Natural killer cell treated with Interleukin-12 subunit alpha and Interleukin-12 subunit beta and Interleukin-15 and Interleukin-18, amount 100 ng/mL, for 72 hours (primary cell): ENCODE results near the gene HOXD1. TPM values are rescaled to one million over a fixed set of nuclear protein-coding genes. Genes with fewer than 3 reads are reported as not detected.

Experiments used
- ATAC-seq, 2 donors: fragments of 150-1000 bp; cut with Tn5 transposase in 1 of 2; sonication (Bioruptor Pico), chemical (Tn5 transposase) in 1 of 2; 2 replicates each; pipeline ENCODE4 v1.10.0; 2021
- DNase-seq: peaks from one replicate; pipeline ENCODE4 v3.0.0; 2022; ENCODE audit warnings: low spot score
- H3K27ac Mint-ChIP-seq, 2 donors: 1 replicate in 1 of 2; 2 replicates in 1 of 2; pipeline ENCODE4 v1.8.0; 2022; ENCODE audit warnings: mixed read lengths in 2 of 2, mild to moderate bottlenecking in 1 of 2, moderate library complexity in 1 of 2
- H3K27me3 Mint-ChIP-seq, 2 donors: 1 replicate in 1 of 2; 2 replicates in 1 of 2; pipeline ENCODE4 v1.8.0; 2022; ENCODE audit warnings: mixed read lengths in 2 of 2
- H3K36me3 Mint-ChIP-seq: one replicate; pipeline ENCODE4 v1.8.0; 2022; ENCODE audit warnings: mixed read lengths
- H3K4me1 Mint-ChIP-seq, 2 donors: 1 replicate in 1 of 2; 2 replicates in 1 of 2; pipeline ENCODE4 v1.8.0; 2022; ENCODE audit warnings: low read depth in 2 of 2, mixed read lengths in 2 of 2, mild to moderate bottlenecking in 1 of 2
- H3K4me3 Mint-ChIP-seq: one replicate; pipeline ENCODE4 v1.8.0; 2022; ENCODE audit warnings: mixed read lengths
- H3K9me3 Mint-ChIP-seq: 2 replicates; pipeline ENCODE4 v1.8.0; 2022; ENCODE audit warnings: mixed read lengths
- total RNA-seq, 2 donors: library from RNA; stranded (reverse); gene quantifications; one replicate each; pipeline ENCODE4 v1.2.3, GENCODE V29; 2022

HOXD1 gene
- total RNA-seq, 2 donors from 2014 or later = not detected

GRCh38 chr2:176199902-176200301 is 11.4 kb downstream of the HOXD1 start:
- H3K4me1 Mint-ChIP-seq = no peaks in the 10 kb centered on the region
- H3K27me3 Mint-ChIP-seq = peaks cover 28 to 53% of the 10 kb centered on the region in 2 donors
- no peaks in the 10 kb centered on the region for H3K36me3 Mint-ChIP-seq
- no peaks in the 10 kb centered on the region for H3K9me3 Mint-ChIP-seq
- no peak for DNase-seq
- H3K4me3 Mint-ChIP-seq = no peak overlapping the region
- ATAC-seq = no peak
- H3K27ac Mint-ChIP-seq = no peak overlapping the region

GRCh38 chr2:176200971-176201370 is 12.5 kb downstream of the HOXD1 start:
- H3K9me3 Mint-ChIP-seq = no peaks in the 10 kb centered on the region
- H3K27ac Mint-ChIP-seq = no peak overlapping the region
- H3K4me1 Mint-ChIP-seq = no peaks in the 10 kb centered on the region
- no peak for ATAC-seq
- no peaks in the 10 kb centered on the region for H3K36me3 Mint-ChIP-seq
- H3K4me3 Mint-ChIP-seq = no peak overlapping the region
- H3K27me3 Mint-ChIP-seq = peaks cover 30 to 50% of the 10 kb centered on the region in 2 donors
- DNase-seq = no peak

GRCh38 chr2:176202491-176202890 is 14.0 kb downstream of the HOXD1 start:
- no peak overlapping the region for H3K27ac Mint-ChIP-seq
- H3K27me3 Mint-ChIP-seq = peaks cover 21 to 39% of the 10 kb centered on the region in 2 donors
- H3K4me1 Mint-ChIP-seq = no peaks in the 10 kb centered on the region
- H3K9me3 Mint-ChIP-seq = no peaks in the 10 kb centered on the region
- H3K4me3 Mint-ChIP-seq = no peak overlapping the region
- no peaks in the 10 kb centered on the region for H3K36me3 Mint-ChIP-seq
- DNase-seq = no peak
- ATAC-seq = no peak

GRCh38 chr2:176205126-176205525 is 16.7 kb downstream of the HOXD1 start:
- DNase-seq (no peak), ATAC-seq (no peak)
- H3K4me1 Mint-ChIP-seq = no peaks in the 10 kb centered on the region
- H3K36me3 Mint-ChIP-seq = no peaks in the 10 kb centered on the region
- peaks cover 22 to 36% of the 10 kb centered on the region in 2 donors for H3K27me3 Mint-ChIP-seq
- no peaks in the 10 kb centered on the region for H3K9me3 Mint-ChIP-seq
- no peak overlapping the region for H3K4me3 Mint-ChIP-seq
- H3K27ac Mint-ChIP-seq = no peak overlapping the region

GRCh38 chr2:176206136-176206535 is 17.7 kb downstream of the HOXD1 start:
- H3K27me3 Mint-ChIP-seq = peaks cover 18 to 46% of the 10 kb centered on the region in 2 donors
- ATAC-seq = no peak
- DNase-seq = no peak
- no peaks in the 10 kb centered on the region for H3K4me1 Mint-ChIP-seq
- H3K9me3 Mint-ChIP-seq = no peaks in the 10 kb centered on the region
- H3K4me3 Mint-ChIP-seq = no peak overlapping the region
- no peak overlapping the region for H3K27ac Mint-ChIP-seq
- H3K36me3 Mint-ChIP-seq = no peaks in the 10 kb centered on the region

- Mint-ChIP-seq H3K36me3 (no peaks in the 10 kb centered on the region), H3K9me3 (no peaks in the 10 kb centered on the region), H3K27me3 (peaks cover 18 to 49% of the 10 kb centered on the region in 2 donors), H3K27ac (no peak overlapping the region), H3K4me3 (no peak overlapping the region), H3K4me1 (no peaks in the 10 kb centered on the region)
- no peak for ATAC-seq
- no peak for DNase-seq
Observed at GRCh38 chr2:176206682-176207081, 18.2 kb downstream of the HOXD1 start.

GRCh38 chr2:176211110-176211509 is 22.6 kb downstream of the HOXD1 start:
- no peaks in the 10 kb centered on the region for H3K9me3 Mint-ChIP-seq
- DNase-seq (no peak), ATAC-seq (no peak)
- H3K27ac Mint-ChIP-seq = no peak overlapping the region
- H3K36me3 Mint-ChIP-seq = no peaks in the 10 kb centered on the region
- no peak overlapping the region for H3K4me3 Mint-ChIP-seq
- H3K27me3 Mint-ChIP-seq = peaks cover 8 to 28% of the 10 kb centered on the region in 2 donors
- no peaks in the 10 kb centered on the region for H3K4me1 Mint-ChIP-seq

- Mint-ChIP-seq H3K4me1 (no peaks in the 10 kb centered on the region), H3K36me3 (no peaks in the 10 kb centered on the region), H3K9me3 (no peaks in the 10 kb centered on the region), H3K27me3 (peaks cover 8 to 28% of the 10 kb centered on the region in 2 donors), H3K27ac (no peak overlapping the region), H3K4me3 (no peak overlapping the region)
- no peak for ATAC-seq
- DNase-seq = no peak
Observed at GRCh38 chr2:176212276-176212675, 23.8 kb downstream of the HOXD1 start.

- DNase-seq = no peak
- H3K9me3 Mint-ChIP-seq = no peaks in the 10 kb centered on the region
- no peaks in the 10 kb centered on the region for H3K36me3 Mint-ChIP-seq
- no peak overlapping the region for H3K4me3 Mint-ChIP-seq
- peaks cover 8 to 28% of the 10 kb centered on the region in 2 donors for H3K27me3 Mint-ChIP-seq
- no peak overlapping the region for H3K27ac Mint-ChIP-seq
- no peak for ATAC-seq
- H3K4me1 Mint-ChIP-seq = no peaks in the 10 kb centered on the region
Observed at GRCh38 chr2:176213406-176213805, 24.9 kb downstream of the HOXD1 start.

- ATAC-seq (no peak), DNase-seq (no peak)
- Mint-ChIP-seq H3K9me3 (peaks cover 2% of the 10 kb centered on the region), H3K4me3 (no peak overlapping the region), H3K27me3 (peaks cover 21 to 38% of the 10 kb centered on the region in 2 donors), H3K27ac (no peak overlapping the region), H3K36me3 (no peaks in the 10 kb centered on the region), H3K4me1 (no peaks in the 10 kb centered on the region)
Observed at GRCh38 chr2:176227874-176228273, 39.4 kb downstream of the HOXD1 start.

- H3K27ac Mint-ChIP-seq = no peak overlapping the region
- H3K4me1 Mint-ChIP-seq = no peaks in the 10 kb centered on the region
- no peak for DNase-seq
- no peaks in the 10 kb centered on the region for H3K36me3 Mint-ChIP-seq
- peaks cover 23 to 41% of the 10 kb centered on the region in 2 donors for H3K27me3 Mint-ChIP-seq
- H3K4me3 Mint-ChIP-seq = no peak overlapping the region
- no peaks in the 10 kb centered on the region for H3K9me3 Mint-ChIP-seq
- no peak for ATAC-seq
Observed at GRCh38 chr2:176234156-176234555, 45.7 kb downstream of the HOXD1 start.

- Mint-ChIP-seq H3K36me3 (no peaks in the 10 kb centered on the region), H3K4me1 (no peaks in the 10 kb centered on the region), H3K27ac (no peak overlapping the region), H3K9me3 (no peaks in the 10 kb centered on the region), H3K4me3 (no peak overlapping the region), H3K27me3 (peaks cover 29 to 49% of the 10 kb centered on the region in 2 donors)
- ATAC-seq (no peak), DNase-seq (no peak)
Observed at GRCh38 chr2:176234940-176235339, 46.5 kb downstream of the HOXD1 start.

GRCh38 chr2:176237456-176237855 is 49.0 kb downstream of the HOXD1 start:
- ATAC-seq (no peak), DNase-seq (no peak)
- no peaks in the 10 kb centered on the region for H3K36me3 Mint-ChIP-seq
- H3K27ac Mint-ChIP-seq = no peak overlapping the region
- H3K27me3 Mint-ChIP-seq = peaks cover 25 to 51% of the 10 kb centered on the region in 2 donors
- no peaks in the 10 kb centered on the region for H3K4me1 Mint-ChIP-seq
- no peaks in the 10 kb centered on the region for H3K9me3 Mint-ChIP-seq
- H3K4me3 Mint-ChIP-seq = no peak overlapping the region

GRCh38 chr2:176239031-176239430 is 50.6 kb downstream of the HOXD1 start:
- ATAC-seq (no peak), DNase-seq (no peak)
- Mint-ChIP-seq H3K4me3 (no peak overlapping the region), H3K4me1 (no peaks in the 10 kb centered on the region), H3K27ac (no peak overlapping the region), H3K9me3 (no peaks in the 10 kb centered on the region), H3K36me3 (no peaks in the 10 kb centered on the region), H3K27me3 (peaks cover 25 to 43% of the 10 kb centered on the region in 2 donors)

GRCh38 chr2:176240301-176240700 is 51.8 kb downstream of the HOXD1 start:
- H3K9me3 Mint-ChIP-seq = no peaks in the 10 kb centered on the region
- no peaks in the 10 kb centered on the region for H3K4me1 Mint-ChIP-seq
- H3K36me3 Mint-ChIP-seq = no peaks in the 10 kb centered on the region
- peaks cover 25 to 43% of the 10 kb centered on the region in 2 donors for H3K27me3 Mint-ChIP-seq
- ATAC-seq (no peak), DNase-seq (no peak)
- no peak overlapping the region for H3K27ac Mint-ChIP-seq
- no peak overlapping the region for H3K4me3 Mint-ChIP-seq
